Activated T-helper 9 cell treated with anti-CD3 and anti-CD28 coated beads, Interleukin-2, amount 50 U/mL, for 16 hours (primary cell): ENCODE results near the gene HNRNPA3.
"Not testable (repeated sequence)": the region's sequence is repeated elsewhere in the genome, so short reads cannot be mapped to it uniquely, and the experiment has no call there.

ENCODE experiments used
- DNase-seq: peaks from one replicate; pipeline ENCODE4 v3.0.0-alpha.2; 2020; ENCODE audit warnings: low read depth

HNRNPA3 gene

GRCh38 chr2:177234267-177234666 is 21.7 kb downstream of the HNRNPA3 start:
- no peak for DNase-seq

GRCh38 chr2:177235855-177236437 is 23.4 kb downstream of the HNRNPA3 start:
- no peak for DNase-seq

- no peak for DNase-seq
These were observed 25.3 kb downstream of the HNRNPA3 start for GRCh38 chr2:177237932-177238331.

GRCh38 chr2:177239053-177239452 is 26.5 kb downstream of the HNRNPA3 start:
- DNase-seq: no peak

GRCh38 chr2:177239932-177240630 is 27.5 kb downstream of the HNRNPA3 start:
- DNase-seq: no peak

GRCh38 chr2:177241711-177242120 is 29.1 kb downstream of the HNRNPA3 start:
- no peak for DNase-seq

GRCh38 chr2:177242121-177242987 is 29.8 kb downstream of the HNRNPA3 start:
- DNase-seq: no peak

GRCh38 chr2:177243073-177243472 is 30.5 kb downstream of the HNRNPA3 start:
- DNase-seq: no peak

- DNase-seq: no peak
These were observed 30.9 kb downstream of the HNRNPA3 start for GRCh38 chr2:177243476-177243875.

GRCh38 chr2:177244244-177244771 is 31.7 kb downstream of the HNRNPA3 start:
- no peak for DNase-seq

GRCh38 chr2:177245010-177245422 is 32.4 kb downstream of the HNRNPA3 start:
- no peak for DNase-seq

- DNase-seq: no peak
These were observed 33.4 kb downstream of the HNRNPA3 start for GRCh38 chr2:177246000-177246399.

- DNase-seq: not testable (repeated sequence)
These were observed 34.0 kb downstream of the HNRNPA3 start for GRCh38 chr2:177246523-177247030.

- no peak for DNase-seq
These were observed 35.2 kb downstream of the HNRNPA3 start for GRCh38 chr2:177247693-177248262.

GRCh38 chr2:177249038-177249437 is 36.4 kb downstream of the HNRNPA3 start:
- DNase-seq: no peak

GRCh38 chr2:177250461-177250860 is 37.9 kb downstream of the HNRNPA3 start:
- DNase-seq: no peak

GRCh38 chr2:177251165-177251542 is 38.6 kb downstream of the HNRNPA3 start:
- no peak for DNase-seq

GRCh38 chr2:177252808-177253531 is 40.4 kb downstream of the HNRNPA3 start:
- DNase-seq: no peak

- no peak for DNase-seq
These were observed 41.1 kb downstream of the HNRNPA3 start for GRCh38 chr2:177253704-177254103.

GRCh38 chr2:177254433-177255226 is 42.0 kb downstream of the HNRNPA3 start:
- DNase-seq: no peak

GRCh38 chr2:177255227-177255601 is 42.6 kb downstream of the HNRNPA3 start:
- DNase-seq: no peak
